ENCODE measurements around the gene ABCA8.
A peak's percentile ranks its signal among the peaks of the same experiment; 100 is the strongest.
"Not testable (repeated sequence)": the region's sequence is repeated elsewhere in the genome, so short reads cannot be mapped to it uniquely, and the experiment has no call there.

Gene ABCA8

DNA sequence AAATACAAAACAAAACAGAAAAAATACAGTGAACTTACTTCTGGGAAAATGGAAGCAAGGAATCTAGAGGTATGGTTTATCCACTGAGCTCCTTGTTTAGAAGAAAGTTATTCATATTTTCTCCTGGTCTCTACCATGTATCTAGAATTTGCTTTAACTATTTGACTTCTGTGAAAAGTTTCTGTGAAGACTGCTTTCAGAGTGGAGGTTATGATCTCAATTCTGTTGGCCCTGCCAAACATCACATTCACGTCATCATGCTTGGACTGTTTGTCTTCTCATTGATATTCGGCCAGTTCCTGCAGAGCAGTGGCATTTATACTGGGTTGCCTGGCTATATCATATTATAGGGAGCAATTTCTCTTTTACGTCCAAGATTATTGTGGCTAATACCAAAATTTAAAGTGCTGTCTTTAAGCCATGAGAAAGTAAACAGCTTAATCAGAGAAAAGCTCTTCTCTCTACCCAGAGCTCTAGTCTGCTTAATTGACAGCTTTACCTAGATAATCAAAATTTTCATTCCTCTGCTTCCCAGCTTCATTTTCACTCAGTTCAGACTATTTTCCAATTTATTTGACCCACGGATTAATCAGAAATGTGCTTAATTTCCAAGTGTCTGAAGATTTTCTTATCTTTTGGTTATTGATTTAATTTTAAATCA, at the start of gene ABCA8:
TSS of gene ABCA8 (minus strand) at position 212 of the 661 bp plus-strand sequence. CDS start 13,358 bp downstream, outside the sequence.
- no peaks in the 10 kb centered on the region for H3K36me3 ChIP-seq (ENCODE audit: control insufficient read depth in 2 of 2, insufficient read depth in 2 of 2, low read length in 2 of 2)
- no peaks in the 10 kb centered on the region for H3K4me1 ChIP-seq (ENCODE audit: control insufficient read depth, insufficient read depth, low read length)
- H3K27ac ChIP-seq (ENCODE audit: low read length) = no peak within 1 kb of the TSS
- H3K4me3 ChIP-seq (ENCODE audit: low read length in 2 of 2) = peak within 1 kb of the TSS; percentile 53 to 57
- no peaks in the 10 kb centered on the region for H3K27me3 ChIP-seq (ENCODE audit: control insufficient read depth in 1 of 2, insufficient read depth in 2 of 2, low read length in 2 of 2)
- H3K9ac ChIP-seq (ENCODE audit: low read length in 2 of 2) = peak within 1 kb of the TSS in 1 of 2 donors; percentile 33
- H3K9me3 ChIP-seq (ENCODE audit: control insufficient read depth in 2 of 2, low read length in 2 of 2) = no peaks in the 10 kb centered on the region

DNA sequence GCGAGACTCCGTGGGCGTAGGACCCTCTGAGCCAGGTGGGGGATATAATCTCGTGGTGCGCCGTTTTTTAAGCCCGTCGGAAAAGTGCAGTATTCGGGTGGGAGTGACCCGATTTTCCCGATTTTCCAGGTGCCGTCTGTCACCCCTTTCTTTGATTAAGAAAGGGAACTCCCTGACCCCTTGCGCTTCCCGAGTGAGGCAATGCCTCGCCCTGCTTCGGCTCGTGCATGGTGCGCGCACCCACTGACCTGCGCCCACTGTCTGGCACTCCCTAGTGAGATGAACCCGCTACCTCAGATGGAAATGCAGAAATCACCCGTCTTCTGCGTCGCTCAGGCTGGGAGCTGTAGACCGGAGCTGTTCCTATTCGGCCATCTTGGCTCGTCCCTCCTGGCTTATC, 49.6 kb upstream of the ABCA8 start:
- H3K9ac ChIP-seq (ENCODE audit: low read length in 2 of 2) = not testable (repeated sequence)

DNA sequence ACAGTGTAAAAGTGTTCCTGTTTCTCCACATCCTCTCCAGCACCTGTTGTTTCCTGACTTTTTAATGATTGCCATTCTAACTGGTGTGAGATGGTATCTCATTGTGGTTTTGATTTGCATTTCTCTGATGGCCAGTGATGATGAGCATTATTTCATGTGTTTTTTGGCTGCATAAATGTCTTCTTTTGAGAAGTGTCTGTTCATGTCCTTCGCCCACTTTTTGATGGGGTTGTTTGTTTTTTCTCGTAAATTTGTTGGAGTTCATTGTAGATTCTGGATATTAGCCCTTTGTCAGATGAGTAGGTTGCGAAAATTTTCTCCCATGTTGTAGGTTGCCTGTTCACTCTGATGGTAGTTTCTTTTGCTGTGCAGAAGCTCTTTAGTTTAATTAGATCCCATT, 44.6 kb upstream of the ABCA8 start:
- not testable (repeated sequence) for H3K27ac ChIP-seq (ENCODE audit: low read length); H3K4me3 ChIP-seq (ENCODE audit: low read length in 2 of 2); H3K4me1 ChIP-seq (ENCODE audit: control insufficient read depth, insufficient read depth, low read length); H3K36me3 ChIP-seq (ENCODE audit: control insufficient read depth in 2 of 2, insufficient read depth in 2 of 2, low read length in 2 of 2); H3K9ac ChIP-seq (ENCODE audit: low read length in 2 of 2); H3K9me3 ChIP-seq (ENCODE audit: control insufficient read depth in 2 of 2, low read length in 2 of 2); H3K27me3 ChIP-seq (ENCODE audit: control insufficient read depth in 1 of 2, insufficient read depth in 2 of 2, low read length in 2 of 2)

More for the DNA sequence above, 49.6 kb upstream of the ABCA8 start:
- not testable (repeated sequence) for H3K36me3 ChIP-seq (ENCODE audit: control insufficient read depth in 2 of 2, insufficient read depth in 2 of 2, low read length in 2 of 2); H3K27me3 ChIP-seq (ENCODE audit: control insufficient read depth in 1 of 2, insufficient read depth in 2 of 2, low read length in 2 of 2); H3K4me1 ChIP-seq (ENCODE audit: control insufficient read depth, insufficient read depth, low read length); H3K4me3 ChIP-seq (ENCODE audit: low read length in 2 of 2); H3K9me3 ChIP-seq (ENCODE audit: control insufficient read depth in 2 of 2, low read length in 2 of 2); H3K27ac ChIP-seq (ENCODE audit: low read length)

- H3K9ac ChIP-seq (ENCODE audit: low read length in 2 of 2) = no peak overlapping the region
- H3K27ac ChIP-seq (ENCODE audit: low read length) = no peak overlapping the region
- no peaks in the 10 kb centered on the region for H3K36me3 ChIP-seq (ENCODE audit: control insufficient read depth in 2 of 2, insufficient read depth in 2 of 2, low read length in 2 of 2)
- no peak overlapping the region for H3K4me3 ChIP-seq (ENCODE audit: low read length in 2 of 2)
- no peaks in the 10 kb centered on the region for H3K4me1 ChIP-seq (ENCODE audit: control insufficient read depth, insufficient read depth, low read length)
- H3K27me3 ChIP-seq (ENCODE audit: control insufficient read depth in 1 of 2, insufficient read depth in 2 of 2, low read length in 2 of 2) = no peaks in the 10 kb centered on the region
- H3K9me3 ChIP-seq (ENCODE audit: control insufficient read depth in 2 of 2, low read length in 2 of 2) = no peaks in the 10 kb centered on the region
Measured at GRCh38 chr17:68993112-68993511, 37.9 kb upstream of the ABCA8 start.

DNA sequence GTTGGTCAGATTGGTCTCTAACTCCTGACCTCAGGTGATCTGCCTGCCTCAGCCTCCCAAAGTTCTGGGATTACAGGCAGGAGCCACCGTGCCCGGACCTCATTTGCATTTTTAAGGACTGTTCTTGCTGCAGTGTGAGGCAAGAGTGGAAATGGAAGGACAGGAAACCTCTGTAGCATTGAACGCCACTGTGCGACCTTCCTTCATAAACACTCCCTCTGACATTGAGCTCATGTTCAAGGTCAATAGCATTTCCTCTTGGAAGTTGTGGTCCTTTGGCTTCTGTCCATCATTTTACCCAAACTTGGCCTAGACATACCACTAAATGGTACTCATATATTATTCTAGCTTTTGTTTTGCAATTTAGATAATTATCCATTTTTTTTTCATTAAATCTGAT, 32.8 kb upstream of the ABCA8 start:
- Histone ChIP-seq H3K27ac (ENCODE audit: low read length) (no peak overlapping the region), H3K9ac (ENCODE audit: low read length in 2 of 2) (no peak overlapping the region), H3K27me3 (ENCODE audit: control insufficient read depth in 1 of 2, insufficient read depth in 2 of 2, low read length in 2 of 2) (no peaks in the 10 kb centered on the region), H3K9me3 (ENCODE audit: control insufficient read depth in 2 of 2, low read length in 2 of 2) (no peaks in the 10 kb centered on the region), H3K4me1 (ENCODE audit: control insufficient read depth, insufficient read depth, low read length) (no peaks in the 10 kb centered on the region), H3K36me3 (ENCODE audit: control insufficient read depth in 2 of 2, insufficient read depth in 2 of 2, low read length in 2 of 2) (peaks cover 0 to 2% of the 10 kb centered on the region in 2 donors), H3K4me3 (ENCODE audit: low read length in 2 of 2) (no peak overlapping the region)

- peaks cover 2 to 3% of the 10 kb centered on the region in 2 donors for H3K36me3 ChIP-seq (ENCODE audit: control insufficient read depth in 2 of 2, insufficient read depth in 2 of 2, low read length in 2 of 2)
- no peak overlapping the region for H3K27ac ChIP-seq (ENCODE audit: low read length)
- no peak overlapping the region for H3K9ac ChIP-seq (ENCODE audit: low read length in 2 of 2)
- H3K4me1 ChIP-seq (ENCODE audit: control insufficient read depth, insufficient read depth, low read length) = no peaks in the 10 kb centered on the region
- no peaks in the 10 kb centered on the region for H3K9me3 ChIP-seq (ENCODE audit: control insufficient read depth in 2 of 2, low read length in 2 of 2)
- no peaks in the 10 kb centered on the region for H3K27me3 ChIP-seq (ENCODE audit: control insufficient read depth in 1 of 2, insufficient read depth in 2 of 2, low read length in 2 of 2)
- no peak overlapping the region for H3K4me3 ChIP-seq (ENCODE audit: low read length in 2 of 2)
Measured at GRCh38 chr17:68981288-68981687, 26.1 kb upstream of the ABCA8 start.

GRCh38 chr17:68973098-68973846, 18.1 kb upstream of the ABCA8 start:
- no peak overlapping the region for H3K4me3 ChIP-seq (ENCODE audit: low read length in 2 of 2)
- H3K27me3 ChIP-seq (ENCODE audit: control insufficient read depth in 1 of 2, insufficient read depth in 2 of 2, low read length in 2 of 2) = no peaks in the 10 kb centered on the region
- no peak overlapping the region for H3K27ac ChIP-seq (ENCODE audit: low read length)
- H3K9ac ChIP-seq (ENCODE audit: low read length in 2 of 2) = no peak overlapping the region
- no peaks in the 10 kb centered on the region for H3K4me1 ChIP-seq (ENCODE audit: control insufficient read depth, insufficient read depth, low read length)
- no peaks in the 10 kb centered on the region for H3K9me3 ChIP-seq (ENCODE audit: control insufficient read depth in 2 of 2, low read length in 2 of 2)
- H3K36me3 ChIP-seq (ENCODE audit: control insufficient read depth in 2 of 2, insufficient read depth in 2 of 2, low read length in 2 of 2) = peaks cover 0 to 6% of the 10 kb centered on the region in 2 donors

DNA sequence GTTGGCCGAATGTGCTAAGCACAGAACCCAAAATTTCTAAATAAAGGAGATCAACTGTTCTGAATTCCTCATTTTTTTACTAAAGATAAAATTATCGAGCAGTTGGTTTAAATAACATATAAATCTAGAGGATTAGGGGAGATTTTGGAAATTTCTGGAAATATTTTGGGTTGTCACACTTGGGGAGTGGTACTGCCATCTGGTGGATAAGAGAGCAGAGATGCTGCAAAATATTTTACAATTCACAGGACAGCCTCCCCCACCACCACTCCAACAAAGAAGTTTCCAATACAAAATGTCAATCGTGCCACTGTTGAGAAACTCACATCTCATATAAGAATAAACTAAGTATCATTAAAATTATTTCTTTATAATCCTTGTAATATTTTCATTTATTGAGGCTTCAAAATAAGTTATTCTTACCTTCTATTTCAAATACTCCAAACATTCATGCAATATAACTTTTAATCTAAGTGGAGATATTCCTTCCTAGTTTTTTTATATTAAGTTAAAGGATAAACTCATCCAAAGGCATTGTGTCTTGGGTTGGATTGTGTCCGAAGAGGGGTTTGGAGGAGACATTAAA, 17.0 kb upstream of the ABCA8 start:
- no peaks in the 10 kb centered on the region for H3K9me3 ChIP-seq (ENCODE audit: control insufficient read depth in 2 of 2, low read length in 2 of 2)
- no peak overlapping the region for H3K4me3 ChIP-seq (ENCODE audit: low read length in 2 of 2)
- peaks cover 0 to 6% of the 10 kb centered on the region in 2 donors for H3K36me3 ChIP-seq (ENCODE audit: control insufficient read depth in 2 of 2, insufficient read depth in 2 of 2, low read length in 2 of 2)
- no peaks in the 10 kb centered on the region for H3K4me1 ChIP-seq (ENCODE audit: control insufficient read depth, insufficient read depth, low read length)
- no peaks in the 10 kb centered on the region for H3K27me3 ChIP-seq (ENCODE audit: control insufficient read depth in 1 of 2, insufficient read depth in 2 of 2, low read length in 2 of 2)
- H3K27ac ChIP-seq (ENCODE audit: low read length) = no peak overlapping the region
- H3K9ac ChIP-seq (ENCODE audit: low read length in 2 of 2) = no peak overlapping the region

- H3K4me3 ChIP-seq (ENCODE audit: low read length in 2 of 2) = no peak overlapping the region
- H3K27me3 ChIP-seq (ENCODE audit: control insufficient read depth in 1 of 2, insufficient read depth in 2 of 2, low read length in 2 of 2) = no peaks in the 10 kb centered on the region
- H3K27ac ChIP-seq (ENCODE audit: low read length) = no peak overlapping the region
- H3K4me1 ChIP-seq (ENCODE audit: control insufficient read depth, insufficient read depth, low read length) = no peaks in the 10 kb centered on the region
- no peaks in the 10 kb centered on the region for H3K36me3 ChIP-seq (ENCODE audit: control insufficient read depth in 2 of 2, insufficient read depth in 2 of 2, low read length in 2 of 2)
- H3K9ac ChIP-seq (ENCODE audit: low read length in 2 of 2) = no peak overlapping the region
- H3K9me3 ChIP-seq (ENCODE audit: control insufficient read depth in 2 of 2, low read length in 2 of 2) = no peaks in the 10 kb centered on the region
Measured at GRCh38 chr17:68969101-68969500, 13.9 kb upstream of the ABCA8 start.

- no peaks in the 10 kb centered on the region for H3K36me3 ChIP-seq (ENCODE audit: control insufficient read depth in 2 of 2, insufficient read depth in 2 of 2, low read length in 2 of 2)
- H3K4me1 ChIP-seq (ENCODE audit: control insufficient read depth, insufficient read depth, low read length) = no peaks in the 10 kb centered on the region
- no peaks in the 10 kb centered on the region for H3K27me3 ChIP-seq (ENCODE audit: control insufficient read depth in 1 of 2, insufficient read depth in 2 of 2, low read length in 2 of 2)
- no peak overlapping the region for H3K27ac ChIP-seq (ENCODE audit: low read length)
- no peak overlapping the region for H3K9ac ChIP-seq (ENCODE audit: low read length in 2 of 2)
- no peaks in the 10 kb centered on the region for H3K9me3 ChIP-seq (ENCODE audit: control insufficient read depth in 2 of 2, low read length in 2 of 2)
- H3K4me3 ChIP-seq (ENCODE audit: low read length in 2 of 2) = no peak overlapping the region
Measured at GRCh38 chr17:68963958-68964357, 8.8 kb upstream of the ABCA8 start.

All from stomach smooth muscle (tissue), 2 donors.